Measurements from ENCODE around the gene MPPED2.

- TF ChIP-seq CTCF (conservative IDR thresholded peaks at IDR 0.05): no peak
- no peak for TF ChIP-seq ZFX (IDR thresholded peaks at IDR 0.05)
These were observed 7.7 kb downstream of the MPPED2 start for GRCh38 chr11:30578406-30578805.
